ENCODE data around the gene PRF1. TPM values are rescaled to one million over a fixed set of nuclear protein-coding genes. Genes with fewer than 3 reads are reported as not detected.

Gene PRF1
- total and polyA plus RNA-seq, 7 experiments from 2014 or later = 8.1 to 198 (median 27.6) TPM

DNA sequence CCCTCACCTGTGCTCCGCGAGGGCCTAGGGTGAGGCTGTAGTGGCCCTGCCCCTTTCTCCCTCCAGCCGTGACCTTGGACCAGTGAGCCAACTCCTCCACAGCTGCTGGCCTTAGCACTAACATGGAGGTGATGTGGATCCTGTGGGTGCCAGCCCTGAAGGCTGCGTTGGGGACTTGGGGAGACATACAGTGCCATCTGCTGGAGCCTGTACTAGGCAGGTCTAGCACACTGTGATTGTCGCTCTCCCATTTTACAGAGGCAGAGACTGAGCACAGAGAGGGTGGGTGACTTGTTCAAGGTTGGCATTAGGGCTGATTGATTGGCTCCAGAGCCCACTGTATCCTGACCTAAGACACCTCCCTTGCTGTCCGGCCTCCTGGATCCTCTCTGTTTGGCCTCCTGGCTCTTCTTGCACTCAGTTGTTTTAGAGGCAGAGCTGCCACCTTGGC is 37.6 kb downstream of the PRF1 start:
- CTCF ChIA-PET = no interaction called here
- no peak overlapping the region for H3K27ac Mint-ChIP-seq
- no peak overlapping the region for H3K4me3 Mint-ChIP-seq

DNA sequence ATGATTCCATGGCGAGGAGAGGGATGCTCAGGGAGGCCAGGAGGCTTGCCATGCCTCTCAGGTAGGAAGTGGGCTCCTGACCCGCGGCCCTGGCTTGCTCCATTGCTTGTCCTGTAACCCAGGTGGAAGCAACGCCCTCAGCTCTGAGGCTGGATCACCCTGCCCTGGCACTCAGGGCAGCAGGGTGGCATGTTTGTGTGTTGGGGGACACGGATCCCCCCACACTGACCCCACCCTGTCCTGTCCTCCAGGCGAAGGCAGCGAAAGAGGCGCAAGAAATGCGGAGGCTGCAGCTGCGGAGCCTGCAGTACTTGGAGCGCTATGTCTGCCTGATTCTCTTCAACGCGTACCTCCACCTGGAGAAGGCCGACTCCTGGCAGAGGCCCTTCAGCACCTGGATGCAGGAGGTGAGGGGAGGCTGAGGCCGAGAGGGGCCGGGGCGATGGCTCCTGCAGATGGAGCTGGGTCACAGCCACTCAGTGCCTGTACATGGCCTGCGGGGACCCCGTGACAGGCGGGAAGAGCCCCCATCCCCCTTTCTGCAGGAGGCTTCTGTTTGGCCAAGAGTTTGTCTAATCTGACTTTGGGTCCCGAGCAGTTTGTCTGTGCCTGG is 38.3 kb downstream of the PRF1 start:
- H3K27me3 ChIP-seq (ENCODE audit: control insufficient read depth in 2 of 2, insufficient read depth in 2 of 2, low read length in 2 of 2) = no peaks in the 10 kb centered on the region
- no peaks in the 10 kb centered on the region for H3K4me1 ChIP-seq (ENCODE audit: control insufficient read depth in 2 of 2, insufficient read depth in 2 of 2, low read length in 2 of 2)
- no peaks in the 10 kb centered on the region for H3K27me3 Mint-ChIP-seq
- H3K27ac ChIP-seq (ENCODE audit: low read depth, low read length) = no peak overlapping the region
- no peaks in the 10 kb centered on the region for H3K9me3 ChIP-seq (ENCODE audit: control insufficient read depth in 2 of 3, low read length in 3 of 3)
- no peaks in the 10 kb centered on the region for H3K36me3 Mint-ChIP-seq
- ChIA-PET POLR2A (no interaction called here), CTCF (no interaction called here)
- no peaks in the 10 kb centered on the region for H3K9me3 Mint-ChIP-seq
- ATAC-seq = no peak
- H3K4me3 Mint-ChIP-seq = no peak overlapping the region
- no peak overlapping the region for H3K27ac Mint-ChIP-seq
- DNase-seq = no peak
- peaks cover 3 to 24% (median 5%) of the 10 kb centered on the region in 7 donors for H3K4me1 Mint-ChIP-seq
- intact Hi-C loops (cut with micrococcal nuclease) = no loop called here
- no peak overlapping the region for H3K4me3 ChIP-seq (ENCODE audit: low read length)
- H3K36me3 ChIP-seq (ENCODE audit: control insufficient read depth in 2 of 3, insufficient read depth in 3 of 3, low read length in 3 of 3) = no peaks in the 10 kb centered on the region

More for the DNA sequence above, 37.6 kb downstream of the PRF1 start:
- no peak for ATAC-seq
- H3K4me3 ChIP-seq (ENCODE audit: low read length) = no peak overlapping the region
- no peaks in the 10 kb centered on the region for H3K27me3 ChIP-seq (ENCODE audit: control insufficient read depth in 2 of 2, insufficient read depth in 2 of 2, low read length in 2 of 2)
- Mint-ChIP-seq H3K4me1 (peaks cover 0 to 22% (median 0%) of the 10 kb centered on the region in 7 donors), H3K27me3 (no peaks in the 10 kb centered on the region), H3K9me3 (no peaks in the 10 kb centered on the region), H3K36me3 (peaks cover 0 to 2% (median 0%) of the 10 kb centered on the region in 5 donors)
- H3K4me1 ChIP-seq (ENCODE audit: control insufficient read depth in 2 of 2, insufficient read depth in 2 of 2, low read length in 2 of 2) = no peaks in the 10 kb centered on the region
- intact Hi-C loops (cut with micrococcal nuclease) = no loop called here
- H3K9me3 ChIP-seq (ENCODE audit: control insufficient read depth in 2 of 3, low read length in 3 of 3) = no peaks in the 10 kb centered on the region
- POLR2A ChIA-PET = no interaction called here
- H3K27ac ChIP-seq (ENCODE audit: low read depth, low read length) = no peak overlapping the region
- H3K36me3 ChIP-seq (ENCODE audit: control insufficient read depth in 2 of 3, insufficient read depth in 3 of 3, low read length in 3 of 3) = no peaks in the 10 kb centered on the region
- DNase-seq = no peak

GRCh38 chr10:70563230-70563629 is 39.3 kb downstream of the PRF1 start:
- no peaks in the 10 kb centered on the region for H3K36me3 ChIP-seq (ENCODE audit: control insufficient read depth in 2 of 3, insufficient read depth in 3 of 3, low read length in 3 of 3)
- Mint-ChIP-seq H3K27ac (peak overlapping the region in 4 of 9 donors; percentile 16 to 70 (median 42)), H3K4me1 (peaks cover 13 to 32% (median 15%) of the 10 kb centered on the region in 7 donors), H3K9me3 (no peaks in the 10 kb centered on the region), H3K27me3 (peaks cover 0 to under 1% (median 0%) of the 10 kb centered on the region in 5 donors), H3K36me3 (no peaks in the 10 kb centered on the region), H3K4me3 (no peak overlapping the region)
- H3K4me3 ChIP-seq (ENCODE audit: low read length) = no peak overlapping the region
- DNase-seq (no peak), ATAC-seq (no peak)
- H3K9me3 ChIP-seq (ENCODE audit: control insufficient read depth in 2 of 3, low read length in 3 of 3) = no peaks in the 10 kb centered on the region
- no peaks in the 10 kb centered on the region for H3K27me3 ChIP-seq (ENCODE audit: control insufficient read depth in 2 of 2, insufficient read depth in 2 of 2, low read length in 2 of 2)
- ChIA-PET POLR2A (no interaction called here), CTCF (no interaction called here)
- H3K4me1 ChIP-seq (ENCODE audit: control insufficient read depth in 2 of 2, insufficient read depth in 2 of 2, low read length in 2 of 2) = peaks cover 0 to 5% of the 10 kb centered on the region in 2 donors
- H3K27ac ChIP-seq (ENCODE audit: low read depth, low read length) = no peak overlapping the region
- intact Hi-C loops (cut with micrococcal nuclease) = no loop called here

- Mint-ChIP-seq H3K4me3 (no peak overlapping the region), H3K36me3 (no peaks in the 10 kb centered on the region), H3K27me3 (peaks cover 0 to 3% (median 0%) of the 10 kb centered on the region in 5 donors), H3K27ac (no peak overlapping the region), H3K9me3 (no peaks in the 10 kb centered on the region), H3K4me1 (peaks cover 13 to 31% (median 16%) of the 10 kb centered on the region in 7 donors)
- intact Hi-C loops (cut with micrococcal nuclease) = no loop called here
- H3K4me3 ChIP-seq (ENCODE audit: low read length) = no peak overlapping the region
- H3K4me1 ChIP-seq (ENCODE audit: control insufficient read depth in 2 of 2, insufficient read depth in 2 of 2, low read length in 2 of 2) = peaks cover 0 to 5% of the 10 kb centered on the region in 2 donors
- DNase-seq (no peak), ATAC-seq (no peak)
- no peak overlapping the region for H3K27ac ChIP-seq (ENCODE audit: low read depth, low read length)
- H3K27me3 ChIP-seq (ENCODE audit: control insufficient read depth in 2 of 2, insufficient read depth in 2 of 2, low read length in 2 of 2) = no peaks in the 10 kb centered on the region
- H3K9me3 ChIP-seq (ENCODE audit: control insufficient read depth in 2 of 3, low read length in 3 of 3) = no peaks in the 10 kb centered on the region
- no peaks in the 10 kb centered on the region for H3K36me3 ChIP-seq (ENCODE audit: control insufficient read depth in 2 of 3, insufficient read depth in 3 of 3, low read length in 3 of 3)
- POLR2A ChIA-PET = no interaction called here
- CTCF ChIA-PET = interaction anchor here (0.5 to 1.3 kb wide), 4 partner anchors 10 to 1096 kb away, joined by 3 read pairs; no protein-coding TSS in a partner anchor
Measured at GRCh38 chr10:70562036-70562755, 40.3 kb downstream of the PRF1 start.

- peaks cover 0 to 3% (median 0%) of the 10 kb centered on the region in 5 donors for H3K27me3 Mint-ChIP-seq
- H3K36me3 ChIP-seq (ENCODE audit: control insufficient read depth in 2 of 3, insufficient read depth in 3 of 3, low read length in 3 of 3) = no peaks in the 10 kb centered on the region
- H3K27ac ChIP-seq (ENCODE audit: low read depth, low read length) = no peak overlapping the region
- intact Hi-C loops (cut with micrococcal nuclease) = no loop called here
- DNase-seq (no peak), ATAC-seq (no peak)
- no peak overlapping the region for H3K4me3 ChIP-seq (ENCODE audit: low read length)
- CTCF ChIA-PET = interaction anchor here (0.8 to 1.3 kb wide), 4 partner anchors 9 to 316 kb away, joined by 3 to 4 read pairs (median 3); no protein-coding TSS in a partner anchor
- no peak overlapping the region for H3K27ac Mint-ChIP-seq
- H3K36me3 Mint-ChIP-seq = no peaks in the 10 kb centered on the region
- H3K4me1 ChIP-seq (ENCODE audit: control insufficient read depth in 2 of 2, insufficient read depth in 2 of 2, low read length in 2 of 2) = peaks cover 0 to 5% of the 10 kb centered on the region in 2 donors
- no peaks in the 10 kb centered on the region for H3K9me3 Mint-ChIP-seq
- POLR2A ChIA-PET = no interaction called here
- H3K4me1 Mint-ChIP-seq = peaks cover 13 to 28% (median 16%) of the 10 kb centered on the region in 7 donors
- H3K9me3 ChIP-seq (ENCODE audit: control insufficient read depth in 2 of 3, low read length in 3 of 3) = no peaks in the 10 kb centered on the region
- no peak overlapping the region for H3K4me3 Mint-ChIP-seq
- H3K27me3 ChIP-seq (ENCODE audit: control insufficient read depth in 2 of 2, insufficient read depth in 2 of 2, low read length in 2 of 2) = no peaks in the 10 kb centered on the region
Measured at GRCh38 chr10:70561558-70561957, 41.0 kb downstream of the PRF1 start.

- Mint-ChIP-seq H3K4me1 (peaks cover 13 to 28% (median 16%) of the 10 kb centered on the region in 7 donors), H3K36me3 (no peaks in the 10 kb centered on the region)
- POLR2A ChIA-PET = no interaction called here
Measured at GRCh38 chr10:70561070-70561469, 41.5 kb downstream of the PRF1 start.

More at GRCh38 chr10:70561070-70561469, 41.5 kb downstream of the PRF1 start:
- H3K9me3 ChIP-seq (ENCODE audit: control insufficient read depth in 2 of 3, low read length in 3 of 3) = no peaks in the 10 kb centered on the region
- Mint-ChIP-seq H3K27ac (no peak overlapping the region), H3K27me3 (peaks cover 0 to 3% (median 0%) of the 10 kb centered on the region in 5 donors), H3K9me3 (no peaks in the 10 kb centered on the region), H3K4me3 (no peak overlapping the region)
- H3K27me3 ChIP-seq (ENCODE audit: control insufficient read depth in 2 of 2, insufficient read depth in 2 of 2, low read length in 2 of 2) = no peaks in the 10 kb centered on the region
- no peak overlapping the region for H3K27ac ChIP-seq (ENCODE audit: low read depth, low read length)
- H3K4me1 ChIP-seq (ENCODE audit: control insufficient read depth in 2 of 2, insufficient read depth in 2 of 2, low read length in 2 of 2) = peaks cover 0 to 5% of the 10 kb centered on the region in 2 donors
- ATAC-seq (no peak), DNase-seq (no peak)
- no peak overlapping the region for H3K4me3 ChIP-seq (ENCODE audit: low read length)
- intact Hi-C loops (cut with micrococcal nuclease) = no loop called here
- CTCF ChIA-PET = interaction anchor here (0.6 to 1.3 kb wide), 6 partner anchors 9 to 317 kb away, joined by 3 to 4 read pairs (median 3); no protein-coding TSS in a partner anchor
- no peaks in the 10 kb centered on the region for H3K36me3 ChIP-seq (ENCODE audit: control insufficient read depth in 2 of 3, insufficient read depth in 3 of 3, low read length in 3 of 3)

All from naive thymus-derived CD4-positive, alpha-beta T cell (primary cell).